Measurements from ENCODE around the gene SEMA6A.

DNA sequence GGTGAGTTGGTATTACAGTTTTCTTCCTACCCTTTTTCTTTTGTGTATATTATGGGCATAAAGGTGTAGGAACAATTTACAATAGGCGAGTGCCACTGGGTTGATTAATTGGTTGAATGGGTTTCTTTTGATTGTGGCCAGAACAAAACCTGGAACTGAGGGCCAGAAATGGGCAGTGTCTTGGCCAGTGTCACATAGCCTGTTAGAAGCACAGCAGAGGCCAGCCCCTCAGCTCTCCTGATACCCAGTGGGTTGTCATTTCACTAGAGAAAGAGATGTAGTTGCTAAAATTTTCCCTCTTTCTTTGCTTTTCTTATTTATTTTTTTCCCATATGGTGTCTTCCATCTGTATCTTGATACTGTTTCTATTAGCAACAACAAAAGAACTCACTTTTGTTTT, 38.8 kb upstream of the SEMA6A start:
- TF ChIP-seq, protein P1, sequence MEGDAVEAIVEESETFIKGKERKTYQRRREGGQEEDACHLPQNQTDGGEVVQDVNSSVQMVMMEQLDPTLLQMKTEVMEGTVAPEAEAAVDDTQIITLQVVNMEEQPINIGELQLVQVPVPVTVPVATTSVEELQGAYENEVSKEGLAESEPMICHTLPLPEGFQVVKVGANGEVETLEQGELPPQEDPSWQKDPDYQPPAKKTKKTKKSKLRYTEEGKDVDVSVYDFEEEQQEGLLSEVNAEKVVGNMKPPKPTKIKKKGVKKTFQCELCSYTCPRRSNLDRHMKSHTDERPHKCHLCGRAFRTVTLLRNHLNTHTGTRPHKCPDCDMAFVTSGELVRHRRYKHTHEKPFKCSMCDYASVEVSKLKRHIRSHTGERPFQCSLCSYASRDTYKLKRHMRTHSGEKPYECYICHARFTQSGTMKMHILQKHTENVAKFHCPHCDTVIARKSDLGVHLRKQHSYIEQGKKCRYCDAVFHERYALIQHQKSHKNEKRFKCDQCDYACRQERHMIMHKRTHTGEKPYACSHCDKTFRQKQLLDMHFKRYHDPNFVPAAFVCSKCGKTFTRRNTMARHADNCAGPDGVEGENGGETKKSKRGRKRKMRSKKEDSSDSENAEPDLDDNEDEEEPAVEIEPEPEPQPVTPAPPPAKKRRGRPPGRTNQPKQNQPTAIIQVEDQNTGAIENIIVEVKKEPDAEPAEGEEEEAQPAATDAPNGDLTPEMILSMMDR (IDR thresholded peaks at IDR 0.05), result no peak
- TF ChIP-seq POLR2A (IDR thresholded peaks at IDR 0.05) (no peak), EP300 (IDR thresholded peaks at IDR 0.05) (no peak)

Data from sigmoid colon (tissue), 4 donors.